WTC11 (cell line): Measurements from ENCODE around the gene R3HDML. TPM values are rescaled to one million over a fixed set of nuclear protein-coding genes. Genes with fewer than 3 reads are reported as not detected.

Source experiments
- ATAC-seq: fragments of 200-7000 bp; cut with Tn5 transposase; 2 replicates; pipeline ENCODE4 v1.10.0; 2021; ENCODE audit warnings: mild to moderate bottlenecking, moderate library complexity
- CTCF ChIA-PET: fragments of 300-600 bp; sonication (Branson Sonifier 250); formaldehyde crosslinking; loops from one replicate; lab custom pipeline; 2021; ENCODE audit warnings: antibody characterized with exemption; lab: Charles Lee
- POLR2A ChIA-PET: fragments of 350-600 bp; sonication (Branson Sonifier 250); formaldehyde crosslinking; loops from one replicate; lab custom pipeline; 2021; ENCODE audit warnings: antibody characterized with exemption; lab: Charles Lee
- DNase-seq: peaks from one replicate; pipeline ENCODE4 v3.0.0; 2021; ENCODE audit warnings: low spot score
- H3K27ac Mint-ChIP-seq: 2 replicates; pipeline ENCODE4 v1.8.0; 2021; ENCODE audit warnings: mixed read lengths
- H3K27me3 Mint-ChIP-seq: 2 replicates; pipeline ENCODE4 v1.8.0; 2021; ENCODE audit warnings: low read depth, mild to moderate bottlenecking, moderate library complexity, mixed read lengths
- H3K36me3 Mint-ChIP-seq: 2 replicates; pipeline ENCODE4 v1.8.0; 2021; ENCODE audit warnings: mixed read lengths
- H3K4me1 Mint-ChIP-seq: 2 replicates; pipeline ENCODE4 v1.8.0; 2022; ENCODE audit warnings: mixed read lengths
- H3K4me3 Mint-ChIP-seq: 2 replicates; pipeline ENCODE4 v1.8.0; 2021; ENCODE audit warnings: mild to moderate bottlenecking, moderate library complexity, mixed read lengths
- H3K9me3 Mint-ChIP-seq: 2 replicates; pipeline ENCODE4 v1.8.0; 2021; ENCODE audit warnings: mixed read lengths
- CBFB ChIP-seq: sonication (generic); formaldehyde crosslinking; IDR thresholded peaks from 2 replicates; pipeline ENCODE4 v1.8.1; 2022; ENCODE audit warnings: mild to moderate bottlenecking, low read depth, missing genetic modification reagents
- CREM ChIP-seq: sonication (generic); formaldehyde crosslinking; IDR thresholded peaks from 2 replicates; pipeline ENCODE4 v1.8.1; 2022; ENCODE audit warnings: mild to moderate bottlenecking, missing genetic modification reagents, moderate library complexity
- ELF4 ChIP-seq: sonication (generic); formaldehyde crosslinking; IDR thresholded peaks from 2 replicates; pipeline ENCODE4 v1.8.1; 2022; ENCODE audit warnings: low read depth, mild to moderate bottlenecking, moderate library complexity, missing genetic modification reagents
- ESRRA ChIP-seq: sonication (generic); formaldehyde crosslinking; IDR thresholded peaks from 2 replicates; pipeline ENCODE4 v1.8.1; 2022; ENCODE audit warnings: mild to moderate bottlenecking, missing genetic modification reagents, borderline replicate concordance
- GTF2I ChIP-seq: fragments of 250-450 bp; sonication (Bioruptor Pico); conservative IDR thresholded peaks from 2 replicates; pipeline ENCODE4 v1.4.0; 2021; ENCODE audit warnings: mild to moderate bottlenecking
- NFYB ChIP-seq: sonication (generic); formaldehyde crosslinking; conservative IDR thresholded peaks from 2 replicates; pipeline ENCODE4 v1.8.0; 2022; ENCODE audit warnings: low read depth, missing genetic modification reagents
- NR3C1 ChIP-seq: sonication (generic); formaldehyde crosslinking; conservative IDR thresholded peaks from 2 replicates; pipeline ENCODE4 v1.8.1; 2023; ENCODE audit warnings: low read depth, mild to moderate bottlenecking, missing genetic modification reagents
- RELA ChIP-seq: sonication (generic); formaldehyde crosslinking; IDR thresholded peaks from 2 replicates; pipeline ENCODE4 v1.8.1; 2022; ENCODE audit warnings: missing genetic modification reagents, mild to moderate bottlenecking, borderline replicate concordance
- RORB ChIP-seq: fragments of 250-450 bp; sonication (Bioruptor Pico); IDR thresholded peaks from 2 replicates; pipeline ENCODE4 v1.9.0; 2021; ENCODE audit warnings: mild to moderate bottlenecking
- TP53 ChIP-seq: sonication (generic); formaldehyde crosslinking; IDR thresholded peaks from 2 replicates; pipeline ENCODE4 v1.8.1; 2023; ENCODE audit warnings: mild to moderate bottlenecking, missing genetic modification reagents
- ZNF138 ChIP-seq: sonication (generic); formaldehyde crosslinking; conservative IDR thresholded peaks from 2 replicates; pipeline ENCODE4 v1.8.1; 2022; ENCODE audit warnings: mild to moderate bottlenecking, moderate library complexity, missing genetic modification reagents
- ZNF416 ChIP-seq: fragments of 250-450 bp; sonication (Bioruptor Pico); IDR thresholded peaks from 2 replicates; pipeline ENCODE4 v1.9.0; 2021; ENCODE audit warnings: mild to moderate bottlenecking, inconsistent platforms
- ZNF423 ChIP-seq: fragments of 250-450 bp; sonication (Bioruptor Pico); IDR thresholded peaks from 2 replicates; pipeline ENCODE4 v2.1.2; 2022; ENCODE audit warnings: mild to moderate bottlenecking, moderate library complexity
- ZNF671 ChIP-seq: fragments of 250-450 bp; sonication (Bioruptor Pico); IDR thresholded peaks from 2 replicates; pipeline ENCODE4 v1.8.0; 2021; ENCODE audit warnings: mild to moderate bottlenecking
- total RNA-seq: library from RNA; stranded (reverse); gene quantifications from 3 replicates; pipeline ENCODE4 v1.2.3, GENCODE V29; 2021
- TF ChIP-seq, protein P1 (sequence below): fragments of 200-600 bp; IDR thresholded peaks from 2 replicates; pipeline ENCODE4 v1.8.0; 2022; ENCODE audit warnings: antibody characterized with exemption
- TF ChIP-seq, protein P2 (sequence below): sonication (generic); formaldehyde crosslinking; IDR thresholded peaks from 2 replicates; pipeline ENCODE4 v1.8.1; 2022; ENCODE audit warnings: missing genetic modification reagents, borderline replicate concordance
- TF ChIP-seq, protein P3 (sequence below): sonication (generic); formaldehyde crosslinking; IDR thresholded peaks from 2 replicates; pipeline ENCODE4 v1.8.1; 2023; ENCODE audit warnings: mild to moderate bottlenecking, moderate library complexity, missing genetic modification reagents
- TF ChIP-seq, protein P4 (sequence below): sonication (generic); formaldehyde crosslinking; IDR thresholded peaks from 2 replicates; pipeline ENCODE4 v1.8.1; 2023; ENCODE audit warnings: mild to moderate bottlenecking, missing genetic modification reagents
- TF ChIP-seq, protein P5 (sequence below): fragments of 250-450 bp; sonication (Bioruptor Pico); IDR thresholded peaks from 2 replicates; pipeline ENCODE4 v1.8.0; 2021; ENCODE audit warnings: mild to moderate bottlenecking
- TF ChIP-seq, protein P6 (sequence below): fragments of 250-450 bp; sonication (Bioruptor Pico); IDR thresholded peaks from 2 replicates; pipeline ENCODE4 v1.9.0; 2021; ENCODE audit warnings: moderate library complexity, mild to moderate bottlenecking, inconsistent platforms, borderline replicate concordance

Gene R3HDML
- total RNA-seq, 1 experiment from 2014 or later: not detected

DNA sequence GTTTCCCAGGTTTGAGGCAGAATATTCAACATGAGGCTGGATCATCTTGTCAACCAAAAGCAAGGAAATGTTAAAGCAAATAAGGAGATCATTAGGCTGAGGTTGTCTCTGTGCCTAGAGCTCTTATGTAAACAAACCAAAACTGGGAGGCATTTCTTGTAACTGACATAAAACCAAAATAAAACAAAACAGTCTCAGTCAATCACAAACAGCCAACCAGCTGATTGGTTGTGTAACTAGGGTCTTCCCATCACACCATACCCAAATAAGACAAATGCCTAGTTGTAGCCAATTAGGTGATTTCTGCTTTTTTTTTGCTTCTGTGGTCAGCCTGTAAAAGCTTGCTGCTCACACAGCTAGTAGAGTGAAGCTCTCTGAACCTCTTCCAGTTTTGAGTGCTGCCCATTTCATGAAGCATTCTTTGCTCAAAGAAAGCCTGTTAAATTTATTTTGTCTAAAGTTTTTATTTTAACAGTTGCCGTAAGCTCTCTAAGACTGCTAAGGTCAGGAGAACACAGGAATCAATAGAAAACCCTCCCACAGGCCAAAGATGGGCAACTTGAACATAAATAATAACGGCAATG is 16.9 kb upstream of the R3HDML start:
- ATAC-seq: no peak
- POLR2A ChIA-PET: no interaction called here
- DNase-seq: no peak
- peaks cover 9% of the 10 kb centered on the region for H3K4me1 Mint-ChIP-seq
- CTCF ChIA-PET: interaction anchor here (1.0 to 2.1 kb wide), 2 partner anchors 8 to 9 kb away, joined by 4 to 10 read pairs; partner anchors contain the start of gene FITM2
- TF ChIP-seq, protein P1, sequence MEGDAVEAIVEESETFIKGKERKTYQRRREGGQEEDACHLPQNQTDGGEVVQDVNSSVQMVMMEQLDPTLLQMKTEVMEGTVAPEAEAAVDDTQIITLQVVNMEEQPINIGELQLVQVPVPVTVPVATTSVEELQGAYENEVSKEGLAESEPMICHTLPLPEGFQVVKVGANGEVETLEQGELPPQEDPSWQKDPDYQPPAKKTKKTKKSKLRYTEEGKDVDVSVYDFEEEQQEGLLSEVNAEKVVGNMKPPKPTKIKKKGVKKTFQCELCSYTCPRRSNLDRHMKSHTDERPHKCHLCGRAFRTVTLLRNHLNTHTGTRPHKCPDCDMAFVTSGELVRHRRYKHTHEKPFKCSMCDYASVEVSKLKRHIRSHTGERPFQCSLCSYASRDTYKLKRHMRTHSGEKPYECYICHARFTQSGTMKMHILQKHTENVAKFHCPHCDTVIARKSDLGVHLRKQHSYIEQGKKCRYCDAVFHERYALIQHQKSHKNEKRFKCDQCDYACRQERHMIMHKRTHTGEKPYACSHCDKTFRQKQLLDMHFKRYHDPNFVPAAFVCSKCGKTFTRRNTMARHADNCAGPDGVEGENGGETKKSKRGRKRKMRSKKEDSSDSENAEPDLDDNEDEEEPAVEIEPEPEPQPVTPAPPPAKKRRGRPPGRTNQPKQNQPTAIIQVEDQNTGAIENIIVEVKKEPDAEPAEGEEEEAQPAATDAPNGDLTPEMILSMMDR: no peak
- TF ChIP-seq ZNF671 (CRISPR knock-in tag) (no peak), ELF4 (CRISPR knock-in tag) (no peak), ZNF138 (CRISPR knock-in tag) (no peak), ZNF416 (CRISPR knock-in tag) (no peak), RORB (no peak), ESRRA (CRISPR knock-in tag) (no peak), RELA (CRISPR knock-in tag) (no peak)
- TF ChIP-seq, protein P2, sequence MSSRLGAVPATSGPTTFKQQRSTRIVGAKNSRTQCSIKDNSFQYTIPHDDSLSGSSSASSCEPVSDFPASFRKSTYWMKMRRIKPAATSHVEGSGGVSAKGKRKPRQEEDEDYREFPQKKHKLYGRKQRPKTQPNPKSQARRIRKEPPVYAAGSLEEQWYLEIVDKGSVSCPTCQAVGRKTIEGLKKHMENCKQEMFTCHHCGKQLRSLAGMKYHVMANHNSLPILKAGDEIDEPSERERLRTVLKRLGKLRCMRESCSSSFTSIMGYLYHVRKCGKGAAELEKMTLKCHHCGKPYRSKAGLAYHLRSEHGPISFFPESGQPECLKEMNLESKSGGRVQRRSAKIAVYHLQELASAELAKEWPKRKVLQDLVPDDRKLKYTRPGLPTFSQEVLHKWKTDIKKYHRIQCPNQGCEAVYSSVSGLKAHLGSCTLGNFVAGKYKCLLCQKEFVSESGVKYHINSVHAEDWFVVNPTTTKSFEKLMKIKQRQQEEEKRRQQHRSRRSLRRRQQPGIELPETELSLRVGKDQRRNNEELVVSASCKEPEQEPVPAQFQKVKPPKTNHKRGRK (CRISPR knock-in tag): no peak
- no peak overlapping the region for H3K4me3 Mint-ChIP-seq
- peaks cover 5% of the 10 kb centered on the region; the same call in 1 of the 2 replicates for H3K9me3 Mint-ChIP-seq
- no peaks in the 10 kb centered on the region for H3K27me3 Mint-ChIP-seq
- H3K27ac Mint-ChIP-seq: no peak overlapping the region
- H3K36me3 Mint-ChIP-seq: no peaks in the 10 kb centered on the region

DNA sequence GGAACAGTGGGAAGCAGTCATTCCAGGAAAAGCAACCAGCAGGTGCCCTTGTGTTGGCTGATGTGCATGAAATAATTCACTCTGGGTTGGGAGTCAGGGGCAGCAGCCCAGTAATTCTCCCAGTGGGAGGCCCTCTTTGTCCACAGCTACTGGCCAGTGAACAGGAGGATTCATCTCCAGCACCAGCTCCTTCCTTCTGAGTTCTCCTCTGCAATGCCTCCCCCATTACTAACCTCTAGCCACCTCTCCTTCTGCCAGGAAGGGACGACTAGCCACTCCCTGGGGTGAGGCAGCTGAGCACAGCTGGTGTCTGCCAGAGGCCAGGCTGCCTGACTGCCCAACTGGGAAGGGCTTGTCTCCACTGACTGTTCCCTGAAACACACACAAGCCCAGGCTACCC is 12.5 kb upstream of the R3HDML start:
- H3K4me3 Mint-ChIP-seq: no peak overlapping the region
- H3K9me3 Mint-ChIP-seq: peaks cover 5% of the 10 kb centered on the region; the same call in 1 of the 2 replicates
- H3K4me1 Mint-ChIP-seq: peaks cover 13% of the 10 kb centered on the region
- no peaks in the 10 kb centered on the region for H3K36me3 Mint-ChIP-seq
- DNase-seq (no peak), ATAC-seq (peak; percentile 33)
- POLR2A ChIA-PET: no interaction called here
- peak overlapping the region; percentile 52; the same call in 1 of the 2 replicates for H3K27ac Mint-ChIP-seq
- TF ChIP-seq ZNF423 (peak; percentile 90), ELF4 (CRISPR knock-in tag) (no peak)
- CTCF ChIA-PET: interaction anchor here (0.6 to 4.1 kb wide), 4 partner anchors 13 to 159 kb away, joined by 3 to 32 read pairs (median 7); partner anchors contain the start of gene FITM2
- no peaks in the 10 kb centered on the region for H3K27me3 Mint-ChIP-seq

DNA sequence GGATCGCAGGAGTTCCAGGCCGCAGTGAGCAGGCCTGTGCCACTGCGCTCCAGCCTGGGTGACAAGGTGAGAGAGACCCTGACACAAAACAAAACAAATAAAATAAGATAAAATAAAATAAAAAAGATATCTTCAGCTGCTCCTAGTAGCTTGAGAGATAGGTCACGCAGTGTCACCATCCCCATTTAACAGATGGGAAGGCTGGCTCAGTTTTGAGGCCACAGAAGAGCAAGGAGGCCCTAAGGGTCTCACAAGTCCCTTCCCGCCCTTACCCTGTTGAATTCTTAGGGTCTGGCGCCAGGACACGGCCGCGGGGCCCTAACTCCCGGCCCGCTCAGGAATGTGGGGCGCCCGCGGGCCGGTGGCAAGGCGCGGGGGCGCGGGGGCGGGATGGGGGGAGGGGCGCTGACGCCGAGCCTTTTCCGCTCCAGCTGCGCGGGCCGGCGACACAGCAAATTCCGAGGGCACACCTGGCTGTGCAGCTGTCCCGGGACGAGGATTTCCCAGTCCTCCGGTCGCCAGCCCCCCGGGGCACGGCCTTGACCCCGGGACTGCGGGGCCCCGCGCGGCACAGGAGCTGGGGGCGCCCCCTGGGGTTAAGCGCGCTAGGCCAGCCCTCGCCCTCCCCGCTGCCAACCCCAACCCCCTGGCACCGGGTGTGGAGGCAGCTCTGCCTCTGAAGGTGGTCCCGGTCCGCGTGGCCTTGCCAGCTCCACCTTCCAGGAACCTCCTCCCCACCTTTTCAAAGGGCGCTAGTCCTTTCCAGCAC is 10.3 kb upstream of the R3HDML start:
- ATAC-seq (peak; percentile 65), DNase-seq (peak; percentile 72)
- H3K36me3 Mint-ChIP-seq: no peaks in the 10 kb centered on the region
- H3K4me1 Mint-ChIP-seq: peaks cover 15% of the 10 kb centered on the region
- no peaks in the 10 kb centered on the region for H3K27me3 Mint-ChIP-seq
- H3K9me3 Mint-ChIP-seq: no peaks in the 10 kb centered on the region; the same call in 1 of the 2 replicates
- no peak overlapping the region for H3K27ac Mint-ChIP-seq
- POLR2A ChIA-PET: interaction anchor here (1.4 kb wide), 1 partner anchor 16 kb away, joined by 4 read pairs; no protein-coding TSS in a partner anchor
- CTCF ChIA-PET: interaction anchor here (0.6 to 4.1 kb wide), 3 partner anchors 15 to 96 kb away, joined by 3 to 32 read pairs (median 6); partner anchors contain the start of gene FITM2
- peak overlapping the region; percentile 38 for H3K4me3 Mint-ChIP-seq
- TF ChIP-seq, protein P3, sequence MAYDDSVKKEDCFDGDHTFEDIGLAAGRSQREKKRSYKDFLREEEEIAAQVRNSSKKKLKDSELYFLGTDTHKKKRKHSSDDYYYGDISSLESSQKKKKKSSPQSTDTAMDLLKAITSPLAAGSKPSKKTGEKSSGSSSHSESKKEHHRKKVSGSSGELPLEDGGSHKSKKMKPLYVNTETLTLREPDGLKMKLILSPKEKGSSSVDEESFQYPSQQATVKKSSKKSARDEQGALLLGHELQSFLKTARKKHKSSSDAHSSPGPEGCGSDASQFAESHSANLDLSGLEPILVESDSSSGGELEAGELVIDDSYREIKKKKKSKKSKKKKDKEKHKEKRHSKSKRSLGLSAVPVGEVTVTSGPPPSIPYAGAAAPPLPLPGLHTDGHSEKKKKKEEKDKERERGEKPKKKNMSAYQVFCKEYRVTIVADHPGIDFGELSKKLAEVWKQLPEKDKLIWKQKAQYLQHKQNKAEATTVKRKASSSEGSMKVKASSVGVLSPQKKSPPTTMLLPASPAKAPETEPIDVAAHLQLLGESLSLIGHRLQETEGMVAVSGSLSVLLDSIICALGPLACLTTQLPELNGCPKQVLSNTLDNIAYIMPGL (CRISPR knock-in tag): no peak
- TF ChIP-seq, protein P4, sequence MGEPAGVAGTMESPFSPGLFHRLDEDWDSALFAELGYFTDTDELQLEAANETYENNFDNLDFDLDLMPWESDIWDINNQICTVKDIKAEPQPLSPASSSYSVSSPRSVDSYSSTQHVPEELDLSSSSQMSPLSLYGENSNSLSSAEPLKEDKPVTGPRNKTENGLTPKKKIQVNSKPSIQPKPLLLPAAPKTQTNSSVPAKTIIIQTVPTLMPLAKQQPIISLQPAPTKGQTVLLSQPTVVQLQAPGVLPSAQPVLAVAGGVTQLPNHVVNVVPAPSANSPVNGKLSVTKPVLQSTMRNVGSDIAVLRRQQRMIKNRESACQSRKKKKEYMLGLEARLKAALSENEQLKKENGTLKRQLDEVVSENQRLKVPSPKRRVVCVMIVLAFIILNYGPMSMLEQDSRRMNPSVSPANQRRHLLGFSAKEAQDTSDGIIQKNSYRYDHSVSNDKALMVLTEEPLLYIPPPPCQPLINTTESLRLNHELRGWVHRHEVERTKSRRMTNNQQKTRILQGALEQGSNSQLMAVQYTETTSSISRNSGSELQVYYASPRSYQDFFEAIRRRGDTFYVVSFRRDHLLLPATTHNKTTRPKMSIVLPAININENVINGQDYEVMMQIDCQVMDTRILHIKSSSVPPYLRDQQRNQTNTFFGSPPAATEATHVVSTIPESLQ (CRISPR knock-in tag): no peak
- TF ChIP-seq GTF2I (CRISPR knock-in tag) (peak; percentile 75; the same call in 1 of the 2 replicates), CREM (CRISPR knock-in tag) (no peak), CBFB (CRISPR knock-in tag) (no peak), NR3C1 (no peak), NFYB (CRISPR knock-in tag) (no peak), TP53 (no peak), ZNF423 (peak; percentile 90)
- TF ChIP-seq, protein P5, sequence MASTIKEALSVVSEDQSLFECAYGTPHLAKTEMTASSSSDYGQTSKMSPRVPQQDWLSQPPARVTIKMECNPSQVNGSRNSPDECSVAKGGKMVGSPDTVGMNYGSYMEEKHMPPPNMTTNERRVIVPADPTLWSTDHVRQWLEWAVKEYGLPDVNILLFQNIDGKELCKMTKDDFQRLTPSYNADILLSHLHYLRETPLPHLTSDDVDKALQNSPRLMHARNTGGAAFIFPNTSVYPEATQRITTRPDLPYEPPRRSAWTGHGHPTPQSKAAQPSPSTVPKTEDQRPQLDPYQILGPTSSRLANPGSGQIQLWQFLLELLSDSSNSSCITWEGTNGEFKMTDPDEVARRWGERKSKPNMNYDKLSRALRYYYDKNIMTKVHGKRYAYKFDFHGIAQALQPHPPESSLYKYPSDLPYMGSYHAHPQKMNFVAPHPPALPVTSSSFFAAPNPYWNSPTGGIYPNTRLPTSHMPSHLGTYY (CRISPR knock-in tag): no peak
- TF ChIP-seq, protein P6, sequence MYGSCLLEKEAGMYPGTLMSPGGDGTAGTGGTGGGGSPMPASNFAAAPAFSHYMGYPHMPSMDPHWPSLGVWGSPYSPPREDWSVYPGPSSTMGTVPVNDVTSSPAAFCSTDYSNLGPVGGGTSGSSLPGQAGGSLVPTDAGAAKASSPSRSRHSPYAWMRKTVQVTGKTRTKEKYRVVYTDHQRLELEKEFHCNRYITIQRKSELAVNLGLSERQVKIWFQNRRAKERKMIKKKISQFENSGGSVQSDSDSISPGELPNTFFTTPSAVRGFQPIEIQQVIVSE: no peak
